HCT116 (cell line): ENCODE data around the gene COL7A1. TPM values are rescaled to one million over a fixed set of nuclear protein-coding genes. Genes with fewer than 3 reads are reported as not detected.
"Not testable (repeated sequence)": the region's sequence is repeated elsewhere in the genome, so short reads cannot be mapped to it uniquely, and the experiment has no call there.

Source experiments
- ATAC-seq: fragments of 200-7000 bp; cut with Tn5 transposase; 2 replicates; pipeline ENCODE4 v1.9.1; 2020; ENCODE audit warnings: mild to moderate bottlenecking, moderate library complexity
- BruUV-seq: library from RNA; stranded (reverse); fragments of 400-500 nt; replicated peaks from 2 replicates; lab custom pipeline; 2021; lab: Mats Ljungman, UMichigan
- CTCF ChIA-PET: fragments of 300-600 bp; sonication (Branson Sonifier 250); formaldehyde crosslinking; loops from one replicate; lab custom pipeline; 2021; ENCODE audit warnings: antibody characterized with exemption; lab: Charles Lee
- POLR2A ChIA-PET: fragments of 300-600, 350-600 bp; sonication (Branson Sonifier 250); formaldehyde crosslinking; loops from one replicate; lab custom pipeline; 2021; ENCODE audit warnings: antibody characterized with exemption; lab: Charles Lee
- RAD21 ChIA-PET, 2 experiments: fragments of 300-600 bp; sonication (Branson Sonifier 250); formaldehyde crosslinking; loops; one replicate each; lab custom pipeline; 2023; ENCODE audit warnings: low total read pairs in 2 of 2; ENCODE audit not compliant: uncharacterized antibody in 2 of 2, unreplicated experiment in 2 of 2, low non-redundant PET in 1 of 2; lab: Charles Lee
- DNase-seq: peaks from one replicate; pipeline ENCODE4 v3.0.0-alpha.2; 2010; ENCODE audit warnings: low read depth, low spot score
- H2AFZ ChIP-seq: fragments of 200-600 bp; shearing (Covaris generic), sonication (generic); 2 replicates; pipeline ENCODE4 v1.6.1; 2017; ENCODE audit warnings: low read depth, mixed run types, mixed read lengths, antibody characterized with exemption, low read length; ENCODE audit not compliant: poor library complexity, severe bottlenecking
- H3K27ac ChIP-seq: 2 replicates; pipeline ENCODE4 v1.5.1; 2012; ENCODE audit warnings: low read depth, low read length
- H3K27me3 ChIP-seq: fragments of 200-600 bp; sonication (generic); 2 replicates; pipeline ENCODE4 v1.6.1; 2016; ENCODE audit warnings: mixed run types, low read length, mixed read lengths; ENCODE audit not compliant: insufficient read depth
- H3K36me3 ChIP-seq, 2 experiments: fragments of 200-500 bp in 1 of 2; fragments of 200-600 bp in 1 of 2; sonication (Bioruptor generic) in 1 of 2; sonication (generic) in 1 of 2; 2 replicates each; pipeline versions ENCODE4 v1.5.1 to v1.6.1; 2014 to 2016; ENCODE audit warnings: low read length in 2 of 2, inconsistent platforms in 1 of 2, mixed read lengths in 1 of 2, mixed run types in 1 of 2; ENCODE audit not compliant: insufficient read depth in 2 of 2, control insufficient read depth in 1 of 2
- H3K4me1 ChIP-seq, 2 experiments: fragments of 200-600 bp in 1 of 2; sonication (generic) in 1 of 2; 2 replicates each; pipeline versions ENCODE4 v1.5.1 to v1.6.1; 2012 to 2017; ENCODE audit warnings: low read length in 2 of 2, inconsistent platforms in 1 of 2, mild to moderate bottlenecking in 1 of 2, mixed read lengths in 1 of 2, mixed run types in 1 of 2, moderate library complexity in 1 of 2; ENCODE audit not compliant: insufficient read depth in 2 of 2, control insufficient read depth in 1 of 2
- H3K4me2 ChIP-seq: fragments of 200-600 bp; sonication (generic); 2 replicates; pipeline ENCODE4 v1.6.1; 2017; ENCODE audit warnings: mixed run types, low read length, mixed read lengths
- H3K4me3 ChIP-seq, 2 experiments: fragments of 200-600 bp in 1 of 2; sonication (generic) in 1 of 2; replicated peaks in 1 of 2; 2 replicates each; pipeline ENCODE4 v1.5.1; 2011 to 2016; ENCODE audit warnings: low read length in 2 of 2, control low read depth in 1 of 2, low read depth in 1 of 2, mild to moderate bottlenecking in 1 of 2, mixed read lengths in 1 of 2, mixed run types in 1 of 2
- H3K79me2 ChIP-seq: fragments of 200-600 bp; sonication (generic); 2 replicates; pipeline ENCODE4 v1.6.1; 2017; ENCODE audit warnings: mild to moderate bottlenecking, mixed run types, low read length, moderate library complexity, mixed read lengths; ENCODE audit not compliant: insufficient read depth
- H3K9ac ChIP-seq: fragments of 200-600 bp; sonication (generic); 2 replicates; pipeline ENCODE4 v1.6.1; 2016; ENCODE audit warnings: low read length, mixed read lengths
- H3K9me2 ChIP-seq: fragments of 200-600 bp; sonication (generic), shearing (Covaris generic); 2 replicates; pipeline ENCODE4 v1.6.1; 2017; ENCODE audit warnings: mixed run types, mild to moderate bottlenecking, moderate library complexity; ENCODE audit not compliant: insufficient read depth
- H3K9me3 ChIP-seq, 2 experiments: fragments of 200-500 bp in 1 of 2; fragments of 200-600 bp in 1 of 2; sonication (Bioruptor generic) in 1 of 2; sonication (generic) in 1 of 2; 2 replicates each; pipeline ENCODE4 v1.6.1; 2014 to 2017; ENCODE audit warnings: low read length in 2 of 2, mixed read lengths in 2 of 2, inconsistent platforms in 1 of 2, low read depth in 1 of 2, mild to moderate bottlenecking in 1 of 2, mixed run types in 1 of 2, moderate library complexity in 1 of 2; ENCODE audit not compliant: control insufficient read depth in 1 of 2, insufficient read depth in 1 of 2
- H4K20me1 ChIP-seq: fragments of 200-600 bp; sonication (generic), shearing (Covaris generic); 2 replicates; pipeline ENCODE4 v1.6.1; 2017; ENCODE audit warnings: mixed run types, mild to moderate bottlenecking, moderate library complexity; ENCODE audit not compliant: insufficient read depth
- CBX3 ChIP-seq: IDR thresholded peaks from 2 replicates; pipeline ENCODE4 v1.6.1; 2012; ENCODE audit warnings: low read depth
- REST ChIP-seq: IDR thresholded peaks from 2 replicates; pipeline ENCODE4 v1.6.1; 2012; ENCODE audit warnings: low read depth
- TCF7L2 ChIP-seq: IDR thresholded peaks from 2 replicates; pipeline ENCODE4 v1.7.0; 2011; ENCODE audit warnings: borderline replicate concordance, inconsistent platforms; ENCODE audit not compliant: insufficient read depth, insufficient read length; ENCODE audit errors: extremely low read depth
- intact Hi-C: fragments of 100-400 bp; cut with micrococcal nuclease; formaldehyde crosslinking; loops from 2 replicates; pipeline ENCODE4 v1.10.0; 2022
- total RNA-seq: library from RNA; stranded (reverse); gene quantifications from one replicate; pipeline ENCODE4 v1.2.1, GENCODE V29; 2021; ENCODE audit not compliant: unreplicated experiment

Gene COL7A1
- total RNA-seq, 1 experiment from 2014 or later = 11.4 TPM

DNA sequence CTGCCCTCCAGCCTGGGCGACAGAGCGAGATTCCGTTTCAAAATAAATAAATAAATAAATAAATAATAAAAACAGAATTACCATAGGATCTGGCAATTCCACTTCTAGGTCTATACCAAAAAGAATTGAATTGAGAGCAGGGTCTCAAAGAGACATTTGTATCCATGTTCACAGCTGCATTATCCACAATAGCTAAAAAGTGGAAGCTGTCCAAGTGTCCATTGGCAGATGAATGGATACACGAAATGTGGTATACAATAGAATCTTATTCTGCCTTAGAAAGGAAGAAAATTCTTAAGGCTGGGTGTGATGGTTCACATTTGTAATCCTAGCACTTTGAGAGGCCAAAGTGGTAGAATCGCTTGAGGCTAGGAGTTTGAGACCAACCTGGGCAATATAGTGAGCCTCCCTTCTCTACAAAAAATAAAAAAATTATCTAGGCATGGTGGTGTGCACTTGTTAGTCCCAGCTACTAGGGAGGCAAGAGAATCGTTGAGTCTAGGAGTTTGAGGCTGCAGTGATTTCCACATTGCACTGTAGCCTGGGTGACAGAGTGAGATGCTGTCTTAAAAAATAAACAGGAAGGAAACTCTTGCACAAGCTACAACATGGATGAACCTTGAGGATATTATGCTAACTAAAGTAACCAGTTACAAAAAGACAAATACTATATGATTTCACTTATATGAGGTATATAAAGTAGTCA is 62.7 kb downstream of the COL7A1 start:
- CTCF ChIA-PET = no interaction called here
- RAD21 ChIA-PET = no interaction called here
- ATAC-seq = no peak
- H3K79me2 ChIP-seq = no peaks in the 10 kb centered on the region
- H3K9me2 ChIP-seq = no peaks in the 10 kb centered on the region
- TF ChIP-seq REST = no peak
- TF ChIP-seq TCF7L2 = no peak
- no peak for TF ChIP-seq CBX3
- no peak overlapping the region for H3K27ac ChIP-seq
- H3K36me3 ChIP-seq = peaks cover 11 to 21% of the 10 kb centered on the region in 2 experiments; a peak in 3 of 4 replicates
- H3K9me3 ChIP-seq = no peaks in the 10 kb centered on the region
- H3K9ac ChIP-seq = no peak overlapping the region
- H3K4me1 ChIP-seq = no peaks in the 10 kb centered on the region
- no peak overlapping the region for H2AFZ ChIP-seq
- H3K4me3 ChIP-seq = no peak overlapping the region
- no peaks in the 10 kb centered on the region for H4K20me1 ChIP-seq
- intact Hi-C loops = no loop called here
- BruUV-seq = no TSS peak
- no peak overlapping the region for H3K4me2 ChIP-seq
- no peaks in the 10 kb centered on the region for H3K27me3 ChIP-seq
- DNase-seq = no peak
- POLR2A ChIA-PET = no interaction called here

DNA sequence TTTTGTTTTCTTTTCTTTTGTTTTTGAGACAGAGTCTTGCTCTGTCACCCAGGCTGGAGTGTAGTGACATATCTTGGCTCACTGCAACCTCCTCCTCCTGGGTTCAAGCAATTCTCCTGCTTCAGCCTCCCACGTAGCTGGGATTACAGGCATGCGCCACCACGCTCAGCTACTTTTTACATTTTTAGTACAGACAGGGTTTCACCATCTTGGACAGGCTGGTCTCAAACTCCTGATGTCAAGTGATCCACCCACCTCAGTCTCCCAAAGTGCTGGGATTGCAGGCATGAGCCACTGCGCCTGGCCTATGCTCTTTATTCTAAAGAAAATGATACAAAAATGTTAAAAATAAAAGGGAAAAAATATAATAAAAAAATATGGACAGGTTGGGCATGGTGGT is 64.4 kb downstream of the COL7A1 start:
- H3K4me1 ChIP-seq, H2AFZ ChIP-seq, H3K9me2 ChIP-seq, ATAC-seq, H4K20me1 ChIP-seq, H3K9me3 ChIP-seq, POLR2A ChIA-PET, H3K27ac ChIP-seq, H3K4me2 ChIP-seq, H3K9ac ChIP-seq, H3K4me3 ChIP-seq, H3K79me2 ChIP-seq, RAD21 ChIA-PET, DNase-seq, H3K27me3 ChIP-seq, intact Hi-C loops, BruUV-seq: not testable (repeated sequence)
- peaks cover 11 to 24% of the 10 kb centered on the region in 2 experiments; a peak in 3 of 4 replicates for H3K36me3 ChIP-seq
- CTCF ChIA-PET = interaction anchor here (1.0 to 1.7 kb wide), 2 partner anchors 18 to 45 kb away, joined by 3 to 5 read pairs; no protein-coding TSS in a partner anchor
